ENCODE results near the gene MCAT.

The MCAT gene

DNA sequence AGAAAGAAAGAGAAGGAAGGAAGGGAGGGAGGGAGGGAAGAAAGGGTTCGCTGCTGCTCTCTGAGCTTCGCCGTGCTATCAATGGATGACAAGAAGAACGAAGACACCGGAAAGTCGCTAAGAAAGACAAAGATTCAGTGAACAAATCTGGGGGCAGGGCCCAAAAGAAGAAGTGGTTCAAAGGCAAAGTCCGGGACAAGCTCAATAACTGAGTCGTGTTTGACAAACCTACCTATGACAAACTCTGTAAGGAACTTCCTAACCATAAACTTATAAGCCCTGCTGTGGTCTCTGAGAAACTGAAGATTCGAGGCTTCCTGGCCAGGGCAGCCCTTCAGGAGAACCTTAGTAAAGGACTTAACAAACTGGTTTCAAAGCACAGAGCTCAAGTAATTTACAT is 51.1 kb downstream of the MCAT start:
- TF ChIP-seq, protein P1, sequence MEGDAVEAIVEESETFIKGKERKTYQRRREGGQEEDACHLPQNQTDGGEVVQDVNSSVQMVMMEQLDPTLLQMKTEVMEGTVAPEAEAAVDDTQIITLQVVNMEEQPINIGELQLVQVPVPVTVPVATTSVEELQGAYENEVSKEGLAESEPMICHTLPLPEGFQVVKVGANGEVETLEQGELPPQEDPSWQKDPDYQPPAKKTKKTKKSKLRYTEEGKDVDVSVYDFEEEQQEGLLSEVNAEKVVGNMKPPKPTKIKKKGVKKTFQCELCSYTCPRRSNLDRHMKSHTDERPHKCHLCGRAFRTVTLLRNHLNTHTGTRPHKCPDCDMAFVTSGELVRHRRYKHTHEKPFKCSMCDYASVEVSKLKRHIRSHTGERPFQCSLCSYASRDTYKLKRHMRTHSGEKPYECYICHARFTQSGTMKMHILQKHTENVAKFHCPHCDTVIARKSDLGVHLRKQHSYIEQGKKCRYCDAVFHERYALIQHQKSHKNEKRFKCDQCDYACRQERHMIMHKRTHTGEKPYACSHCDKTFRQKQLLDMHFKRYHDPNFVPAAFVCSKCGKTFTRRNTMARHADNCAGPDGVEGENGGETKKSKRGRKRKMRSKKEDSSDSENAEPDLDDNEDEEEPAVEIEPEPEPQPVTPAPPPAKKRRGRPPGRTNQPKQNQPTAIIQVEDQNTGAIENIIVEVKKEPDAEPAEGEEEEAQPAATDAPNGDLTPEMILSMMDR (IDR thresholded peaks at IDR 0.05; ENCODE audit: extremely low read depth, insufficient read depth, missing control alignments) = no peak
- in situ Hi-C loops (cut with MboI; ENCODE audit: low pct_unique_long_range_greater_than_20kb, low sequenced_read_pairs, unreplicated experiment) = no loop called here
- DNase-seq (ENCODE audit: low spot score) = no peak

DNA sequence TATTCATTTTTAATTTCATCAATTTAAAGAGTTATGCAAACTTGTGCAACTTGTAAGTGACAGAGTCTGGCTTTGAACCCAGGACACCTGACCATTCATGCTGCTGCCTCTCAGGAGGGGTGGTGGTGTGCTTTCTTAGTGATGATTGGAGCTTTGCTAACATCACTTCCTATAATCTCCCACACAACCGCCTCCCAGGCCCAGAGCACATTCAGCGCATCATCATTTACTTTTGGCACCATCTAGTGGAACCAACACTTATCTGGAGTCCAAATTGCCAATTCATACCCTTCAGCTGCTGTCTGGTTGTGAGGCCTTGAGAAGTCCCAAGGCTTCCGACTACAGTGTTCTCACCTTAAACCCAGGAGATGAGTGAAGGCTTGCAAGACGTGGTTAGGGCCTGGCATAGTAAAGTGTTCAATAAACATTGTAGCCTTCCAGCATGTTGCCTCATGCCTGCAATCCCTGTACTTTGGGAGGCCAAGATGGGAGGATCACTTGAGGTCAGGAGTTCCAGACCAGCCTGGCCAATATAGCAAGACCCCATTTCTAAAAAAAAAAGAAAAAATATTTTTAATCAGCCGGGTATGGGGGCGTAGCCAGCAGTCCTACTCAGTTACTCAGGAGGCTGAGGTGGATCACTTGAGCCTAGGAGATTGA is 52.9 kb downstream of the MCAT start:
- DNase-seq (ENCODE audit: low spot score) = peak; percentile 87

DNA sequence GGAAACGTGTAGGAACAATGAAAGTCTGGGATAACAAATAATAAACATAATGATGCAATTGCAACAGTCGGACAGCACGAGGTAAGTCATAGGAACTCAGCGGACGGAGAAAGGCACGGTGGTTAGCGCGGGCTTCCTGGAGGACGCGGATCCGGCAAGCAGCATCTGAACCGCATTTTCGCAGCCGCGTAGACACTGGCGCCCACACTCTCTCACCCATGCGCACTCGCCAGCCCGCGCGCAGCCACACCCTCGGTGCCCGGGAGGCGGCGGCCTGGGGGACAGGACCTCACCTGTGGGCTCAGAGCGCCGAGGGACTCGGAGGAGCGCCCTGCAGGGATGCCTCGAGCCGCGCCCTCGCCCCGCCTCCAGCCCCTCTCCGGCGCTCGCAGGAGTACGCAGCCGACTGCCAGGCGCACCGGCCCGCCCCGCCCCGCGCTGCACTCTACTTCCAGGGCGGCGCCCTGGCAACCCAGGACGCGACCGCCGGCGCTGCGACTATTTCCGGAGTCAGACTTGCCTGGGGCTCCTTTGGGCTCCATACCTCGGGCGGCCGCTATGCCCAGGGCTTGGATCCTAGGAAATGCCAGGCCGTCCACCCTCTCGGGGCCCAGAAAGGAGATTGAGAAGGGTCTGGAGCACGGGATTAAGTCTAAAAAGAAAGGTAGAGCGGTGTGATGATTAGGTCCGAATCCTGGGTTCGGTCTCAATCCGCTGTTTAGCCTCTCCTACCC is 54.0 kb downstream of the MCAT start, which contains the start of gene TTLL1:
Gene TTLL1, minus strand, starts transcription at position 408 of the 734 bp plus-strand sequence. CDS start 13,805 bp downstream, outside the sequence.
- peak; percentile 95 for DNase-seq (ENCODE audit: low spot score)
- TF ChIP-seq, protein P1 (IDR thresholded peaks at IDR 0.05; ENCODE audit: extremely low read depth, insufficient read depth, missing control alignments) = no peak
- in situ Hi-C loops (cut with MboI; ENCODE audit: low pct_unique_long_range_greater_than_20kb, low sequenced_read_pairs, unreplicated experiment) = no loop called here

More for the DNA sequence above, 52.9 kb downstream of the MCAT start:
- TF ChIP-seq, protein P1 (IDR thresholded peaks at IDR 0.05; ENCODE audit: extremely low read depth, insufficient read depth, missing control alignments) = peak; percentile 59
- in situ Hi-C loops (cut with MboI; ENCODE audit: low pct_unique_long_range_greater_than_20kb, low sequenced_read_pairs, unreplicated experiment) = no loop called here

DNA sequence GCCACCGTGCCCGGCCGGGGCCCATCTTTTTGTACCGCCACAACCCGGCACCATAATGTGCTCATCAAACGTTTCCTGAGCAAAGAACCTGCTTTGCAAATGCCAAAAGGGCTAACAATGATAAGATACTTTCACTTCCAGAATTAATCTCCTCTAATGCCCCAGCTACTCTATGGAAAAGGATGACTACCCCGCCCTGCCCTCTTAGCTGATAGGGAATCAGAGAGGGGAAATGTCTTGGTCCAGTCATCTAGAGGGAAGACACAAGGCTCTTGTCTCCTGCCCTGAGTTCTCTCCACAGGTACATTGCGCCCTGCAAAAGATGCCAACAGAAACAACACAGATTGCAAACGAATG is 54.6 kb downstream of the MCAT start:
- TF ChIP-seq, protein P1 (IDR thresholded peaks at IDR 0.05; ENCODE audit: extremely low read depth, insufficient read depth, missing control alignments) = no peak
- in situ Hi-C loops (cut with MboI; ENCODE audit: low pct_unique_long_range_greater_than_20kb, low sequenced_read_pairs, unreplicated experiment) = no loop called here
- DNase-seq (ENCODE audit: low spot score) = no peak

DNA sequence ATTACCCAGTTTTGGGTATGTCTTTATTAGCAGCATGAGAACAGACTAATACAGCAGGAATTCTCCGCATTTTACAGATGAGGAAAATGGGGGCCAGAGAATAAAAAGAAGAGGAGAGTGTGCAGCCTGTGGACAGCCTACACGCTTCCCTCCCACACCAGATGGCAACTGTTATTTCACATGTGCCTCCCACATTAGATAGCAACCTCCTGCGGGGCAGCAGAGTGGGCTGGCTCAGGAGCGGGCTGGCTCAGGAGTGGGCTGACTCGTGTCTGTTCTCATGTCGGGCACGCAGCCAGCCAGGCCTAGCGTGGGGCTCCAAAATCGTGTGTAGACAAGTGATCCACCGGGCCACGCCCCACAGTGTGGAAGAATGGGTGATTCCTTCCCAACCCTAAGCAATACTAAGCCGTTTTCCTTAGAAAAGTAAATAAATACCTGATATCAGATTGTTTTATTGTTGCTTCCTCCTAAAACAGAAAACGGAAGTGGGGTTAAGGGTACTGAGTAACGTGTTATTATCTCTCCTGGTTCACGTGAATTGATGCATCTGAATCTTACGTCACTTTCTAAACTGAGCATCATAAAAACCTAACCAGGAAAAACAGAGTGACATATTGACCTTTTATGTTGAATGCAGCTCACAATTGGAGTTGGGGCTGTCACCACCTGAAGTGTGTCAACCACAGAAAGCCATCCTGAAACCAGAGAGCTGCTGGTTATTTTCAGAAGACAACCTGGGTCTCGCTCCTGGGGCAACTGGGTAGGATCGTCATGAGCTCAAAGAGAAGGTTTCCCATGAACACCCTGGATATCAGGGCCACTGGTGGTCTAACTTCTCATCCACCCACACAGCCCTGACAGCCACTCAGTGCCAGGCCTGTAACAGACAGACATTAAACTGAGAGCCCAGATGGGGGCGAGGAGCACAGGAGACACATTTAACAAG is 57.3 kb downstream of the MCAT start:
- in situ Hi-C loops (cut with MboI; ENCODE audit: low pct_unique_long_range_greater_than_20kb, low sequenced_read_pairs, unreplicated experiment) = no loop called here
- TF ChIP-seq, protein P1 (IDR thresholded peaks at IDR 0.05; ENCODE audit: extremely low read depth, insufficient read depth, missing control alignments) = no peak
- DNase-seq (ENCODE audit: low spot score) = peak; percentile 71
